AG09309 (cell line): ENCODE data around the gene LBHD1.
"Not testable (repeated sequence)": the region's sequence is repeated elsewhere in the genome, so short reads cannot be mapped to it uniquely, and the experiment has no call there.

Source experiments
- DNase-seq: peaks from one replicate; pipeline ENCODE4 v3.0.0-alpha.2; 2010; ENCODE audit warnings: low read depth
- H3K4me3 ChIP-seq: 2 replicates; pipeline ENCODE4 v1.5.1; 2011; ENCODE audit warnings: mild to moderate bottlenecking, low read depth, low read length, moderate library complexity; ENCODE audit not compliant: control insufficient read depth
- TF ChIP-seq, protein P1 (sequence below): IDR thresholded peaks from 2 replicates; pipeline ENCODE4 v1.5.1; 2011; ENCODE audit warnings: mild to moderate bottlenecking, low read depth, low read length, inconsistent platforms; ENCODE audit not compliant: insufficient read depth, control insufficient read depth; ENCODE audit errors: missing control alignments

The LBHD1 gene

DNA sequence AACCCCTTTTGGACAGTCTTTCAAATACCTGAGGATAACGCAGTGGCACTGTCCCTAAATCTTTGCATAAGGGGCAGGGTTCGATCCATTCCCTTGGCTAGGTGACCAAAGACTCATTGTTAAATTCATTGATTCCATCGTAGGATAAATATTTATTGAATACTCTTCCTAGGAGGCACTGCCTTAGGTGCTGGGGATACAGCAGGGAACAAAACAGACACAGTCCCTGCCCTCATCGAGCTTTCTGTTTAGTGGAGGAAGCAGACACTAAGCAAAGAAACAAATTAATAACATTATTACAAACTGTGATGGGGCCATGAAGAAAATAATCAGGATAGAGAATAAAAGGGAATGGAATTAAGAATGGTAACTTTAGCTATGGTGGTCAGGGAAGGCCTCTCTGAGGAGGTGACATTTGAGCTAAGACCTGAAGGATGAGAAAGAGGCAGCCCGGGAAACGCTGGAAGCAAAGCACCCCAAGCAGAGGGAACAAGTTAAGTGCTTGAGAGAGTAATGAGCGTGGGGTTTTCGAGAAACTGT lies 51.0 kb downstream of the LBHD1 start:
- DNase-seq: no peak
- TF ChIP-seq, protein P1, sequence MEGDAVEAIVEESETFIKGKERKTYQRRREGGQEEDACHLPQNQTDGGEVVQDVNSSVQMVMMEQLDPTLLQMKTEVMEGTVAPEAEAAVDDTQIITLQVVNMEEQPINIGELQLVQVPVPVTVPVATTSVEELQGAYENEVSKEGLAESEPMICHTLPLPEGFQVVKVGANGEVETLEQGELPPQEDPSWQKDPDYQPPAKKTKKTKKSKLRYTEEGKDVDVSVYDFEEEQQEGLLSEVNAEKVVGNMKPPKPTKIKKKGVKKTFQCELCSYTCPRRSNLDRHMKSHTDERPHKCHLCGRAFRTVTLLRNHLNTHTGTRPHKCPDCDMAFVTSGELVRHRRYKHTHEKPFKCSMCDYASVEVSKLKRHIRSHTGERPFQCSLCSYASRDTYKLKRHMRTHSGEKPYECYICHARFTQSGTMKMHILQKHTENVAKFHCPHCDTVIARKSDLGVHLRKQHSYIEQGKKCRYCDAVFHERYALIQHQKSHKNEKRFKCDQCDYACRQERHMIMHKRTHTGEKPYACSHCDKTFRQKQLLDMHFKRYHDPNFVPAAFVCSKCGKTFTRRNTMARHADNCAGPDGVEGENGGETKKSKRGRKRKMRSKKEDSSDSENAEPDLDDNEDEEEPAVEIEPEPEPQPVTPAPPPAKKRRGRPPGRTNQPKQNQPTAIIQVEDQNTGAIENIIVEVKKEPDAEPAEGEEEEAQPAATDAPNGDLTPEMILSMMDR: no peak
- H3K4me3 ChIP-seq: peak overlapping the region; percentile 61

DNA sequence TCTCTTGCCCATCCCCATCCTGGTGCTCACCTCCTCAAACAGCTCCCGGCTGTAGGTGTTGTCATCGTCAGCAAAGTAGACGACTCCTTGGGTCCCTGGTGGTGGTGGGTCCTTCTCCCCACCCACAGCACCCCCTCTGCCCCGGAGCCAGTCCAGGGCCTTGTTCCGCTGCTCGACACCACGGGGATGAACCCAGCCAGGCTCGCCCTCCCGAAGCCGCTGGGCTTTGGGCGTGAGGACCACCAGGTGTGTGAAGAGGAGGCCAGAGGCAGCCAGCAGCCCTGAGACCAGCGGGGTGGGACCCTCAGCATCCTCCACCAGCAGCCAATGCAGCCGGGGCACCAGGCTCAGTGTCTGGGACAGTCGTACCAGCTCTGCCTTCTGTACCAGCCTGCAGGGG lies 55.1 kb downstream of the LBHD1 start:
- DNase-seq: not testable (repeated sequence)

DNA sequence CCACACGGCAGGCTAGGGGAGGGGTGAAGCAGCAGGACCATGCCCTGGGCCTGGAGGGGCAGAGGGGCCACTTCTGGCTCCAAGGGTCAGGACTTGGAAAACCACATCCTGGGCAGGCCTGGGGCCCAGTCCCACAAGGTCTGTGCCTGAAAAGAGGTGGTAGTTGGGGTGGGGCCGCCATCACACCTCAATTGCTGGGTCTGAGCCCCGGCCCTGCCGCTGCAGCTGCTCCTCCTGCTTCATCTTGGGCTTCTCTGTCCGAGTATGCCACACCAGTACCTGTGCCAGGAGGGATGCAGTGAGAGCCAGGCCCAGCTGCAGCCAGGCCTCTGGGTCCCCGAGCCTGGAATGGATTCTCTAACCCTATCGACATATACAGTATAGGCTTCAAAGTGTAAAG lies 56.5 kb downstream of the LBHD1 start:
- TF ChIP-seq, protein P1: no peak
- H3K4me3 ChIP-seq: no peak overlapping the region
- no peak for DNase-seq

More for the DNA sequence above, 55.1 kb downstream of the LBHD1 start:
- H3K4me3 ChIP-seq: not testable (repeated sequence)

DNA sequence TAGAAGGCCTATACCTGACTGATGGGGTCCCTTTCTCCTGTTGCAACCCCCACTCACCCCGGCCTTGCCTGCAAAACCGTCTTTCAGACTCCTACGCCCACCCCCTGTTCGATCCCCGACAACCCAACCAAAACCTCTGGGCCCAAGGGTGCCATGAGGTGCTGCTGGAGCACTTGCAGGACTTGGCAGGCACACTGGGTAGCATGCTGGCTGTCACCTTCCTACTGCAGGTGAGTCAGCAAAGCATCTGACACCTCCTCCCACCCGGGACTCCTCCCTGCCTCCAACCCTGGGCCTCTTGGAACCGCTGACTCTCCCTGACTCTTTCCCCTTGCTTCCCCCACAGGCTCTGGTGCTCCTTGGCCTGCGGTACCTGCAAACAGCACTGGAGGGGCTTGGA lies 57.8 kb downstream of the LBHD1 start:
- DNase-seq: no peak
- H3K4me3 ChIP-seq: no peak overlapping the region
- TF ChIP-seq, protein P1: no peak

DNA sequence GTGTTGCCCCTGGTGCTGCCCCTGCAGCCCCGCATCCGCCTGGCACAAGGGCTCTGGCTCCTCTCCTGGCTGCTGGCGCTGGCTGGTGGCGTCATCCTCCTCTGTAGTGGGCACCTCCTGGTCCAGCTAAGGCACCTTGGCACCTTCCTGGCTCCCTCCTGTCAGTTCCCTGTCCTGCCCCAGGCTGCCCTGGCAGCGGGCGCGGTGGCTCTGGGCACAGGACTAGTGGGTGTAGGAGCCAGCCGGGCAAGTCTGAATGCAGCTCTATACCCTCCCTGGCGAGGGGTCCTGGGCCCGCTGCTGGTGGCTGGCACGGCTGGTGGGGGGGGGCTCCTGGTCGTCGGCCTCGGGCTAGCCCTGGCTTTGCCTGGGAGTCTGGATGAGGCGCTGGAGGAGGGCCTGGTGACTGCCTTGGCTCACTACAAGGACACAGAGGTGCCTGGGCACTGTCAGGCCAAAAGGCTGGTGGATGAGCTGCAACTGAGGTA lies 58.7 kb downstream of the LBHD1 start:
- no peak overlapping the region for H3K4me3 ChIP-seq
- DNase-seq: no peak
- TF ChIP-seq, protein P1: no peak
